CD4-positive, alpha-beta T cell (primary cell): ENCODE data around the gene HINFP. TPM values are rescaled to one million over a fixed set of nuclear protein-coding genes. Genes with fewer than 3 reads are reported as not detected.

ENCODE experiments used
- ATAC-seq: fragments of 200-7000 bp; cut with Tn5 transposase; one replicate; pipeline ENCODE4 v1.10.0; 2022; ENCODE audit warnings: mild to moderate bottlenecking; ENCODE audit not compliant: poor library complexity
- CTCF ChIA-PET: fragments of 350-600 bp; sonication (Branson Sonifier 250); formaldehyde crosslinking; loops from one replicate; lab custom pipeline; 2021; ENCODE audit warnings: antibody characterized with exemption, inconsistent platforms; lab: Charles Lee
- POLR2A ChIA-PET: fragments of 350-600 bp; sonication (Branson Sonifier 250); formaldehyde crosslinking; loops from one replicate; lab custom pipeline; 2021; ENCODE audit warnings: antibody characterized with exemption, inconsistent platforms; lab: Charles Lee
- DNase-seq, 14 experiments: peaks; one replicate each; pipeline ENCODE4 v3.0.0-alpha.2; 2013 to 2020; ENCODE audit warnings: mixed read lengths in 2 of 14
- H3K27ac ChIP-seq, 2 donors: one replicate each; pipeline versions ENCODE4 v1.5.1 to v1.7.0; 2013; ENCODE audit warnings: low read length in 2 of 2, low read depth in 1 of 2, mild to moderate bottlenecking in 1 of 2
- H3K27me3 ChIP-seq, 2 experiments: 1 replicate in 1 of 2; 2 replicates in 1 of 2; pipeline versions ENCODE4 v1.6.1 to v1.7.0; 2013; ENCODE audit warnings: low read length in 2 of 2, control low read depth in 1 of 2, mild to moderate bottlenecking in 1 of 2, moderate library complexity in 1 of 2; ENCODE audit not compliant: insufficient read depth in 2 of 2, control insufficient read depth in 1 of 2
- H3K36me3 ChIP-seq: one replicate; pipeline ENCODE4 v1.6.1; 2013; ENCODE audit warnings: low read length, control low read depth; ENCODE audit not compliant: insufficient read depth
- H3K4me1 ChIP-seq: one replicate; pipeline ENCODE4 v1.6.1; 2013; ENCODE audit warnings: low read length, control low read depth; ENCODE audit not compliant: insufficient read depth
- H3K4me3 ChIP-seq: one replicate; pipeline ENCODE4 v1.5.1; 2013; ENCODE audit warnings: mild to moderate bottlenecking, low read length, moderate library complexity
- H3K9me3 ChIP-seq, 2 experiments: 1 replicate in 1 of 2; 2 replicates in 1 of 2; pipeline versions ENCODE4 v1.6.1 to v1.7.0; 2013; ENCODE audit warnings: low read length in 2 of 2, mild to moderate bottlenecking in 2 of 2, control low read depth in 1 of 2, moderate library complexity in 1 of 2; ENCODE audit not compliant: control insufficient read depth in 1 of 2, insufficient read depth in 1 of 2
- H3K27ac Mint-ChIP-seq: one replicate; pipeline ENCODE4 v1.8.0; 2020; ENCODE audit warnings: mixed read lengths
- H3K27me3 Mint-ChIP-seq: one replicate; pipeline ENCODE4 v1.8.0; 2021; ENCODE audit warnings: mixed read lengths
- H3K36me3 Mint-ChIP-seq: one replicate; pipeline ENCODE4 v1.8.0; 2021; ENCODE audit warnings: low read depth, mixed read lengths
- H3K4me1 Mint-ChIP-seq: one replicate; pipeline ENCODE4 v1.8.0; 2021; ENCODE audit warnings: low read depth, mixed read lengths
- H3K4me3 Mint-ChIP-seq: one replicate; pipeline ENCODE4 v1.8.0; 2020; ENCODE audit warnings: mild to moderate bottlenecking, mixed read lengths
- H3K9me3 Mint-ChIP-seq: one replicate; pipeline ENCODE4 v1.8.0; 2020; ENCODE audit warnings: mixed read lengths
- intact Hi-C, 2 experiments: fragments of 100-400 bp; cut with DNase I in 1 of 2; cut with micrococcal nuclease in 1 of 2; formaldehyde crosslinking; loops; one replicate each; pipeline versions ENCODE4 v1.15.1 to v1.9.0; 2023 to 2025; cut with DNase I, micrococcal nuclease
- total RNA-seq, 174 experiments: library from RNA in 2 of 174; stranded (reverse) in 2 of 174; gene quantifications; one replicate each; pipeline ENCODE4 v1.2.3 and lab custom pipeline; 2021 to 2026
- TF ChIP-seq, protein P1 (sequence below): fragments of 200-600 bp; IDR thresholded peaks from one replicate; pipeline ENCODE4 v1.8.0; 2022; ENCODE audit warnings: antibody characterized with exemption, mild to moderate bottlenecking

HINFP gene
- total RNA-seq, 2 experiments from 2014 or later = 17.6 to 20.5 TPM

DNA sequence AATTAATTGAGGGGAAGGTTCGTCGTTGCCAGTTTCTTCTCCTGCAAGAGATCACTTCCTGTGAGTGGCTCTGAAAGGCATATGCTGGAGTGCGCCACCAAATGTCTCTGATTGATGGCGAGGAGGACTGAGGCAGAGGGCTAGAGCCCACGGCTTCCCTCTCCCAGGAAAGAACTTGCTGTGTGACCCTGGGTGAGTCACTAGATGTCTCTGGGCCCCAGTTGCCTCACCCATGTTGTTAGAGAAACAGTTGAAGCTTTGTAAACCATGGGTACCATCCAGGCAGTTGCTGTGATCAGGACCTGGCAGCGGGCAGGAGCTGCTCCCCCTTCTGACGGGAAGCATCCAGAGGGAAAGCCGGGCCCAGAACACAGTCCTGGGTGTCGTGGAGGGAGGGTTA lies 30.7 kb downstream of the HINFP start:
- POLR2A ChIA-PET = interaction anchor here (1.3 kb wide), 1 partner anchor 30 kb away, joined by 3 read pairs; the partner anchor contains the start of gene HINFP
- Mint-ChIP-seq H3K36me3 (no peaks in the 10 kb centered on the region), H3K4me3 (no peak overlapping the region), H3K27ac (no peak overlapping the region), H3K4me1 (peaks cover 18% of the 10 kb centered on the region), H3K27me3 (peaks cover 41% of the 10 kb centered on the region), H3K9me3 (no peaks in the 10 kb centered on the region)
- Histone ChIP-seq H3K9me3 (no peaks in the 10 kb centered on the region), H3K4me3 (no peak overlapping the region), H3K27me3 (peaks cover 15 to 18% of the 10 kb centered on the region in 2 experiments), H3K4me1 (peaks cover 22% of the 10 kb centered on the region), H3K27ac (no peak overlapping the region), H3K36me3 (no peaks in the 10 kb centered on the region)
- CTCF ChIA-PET = interaction anchor here (1.1 kb wide), 1 partner anchor 8 kb away, joined by 3 read pairs; no protein-coding TSS in a partner anchor
- intact Hi-C loops = no loop called here
- TF ChIP-seq, protein P1, sequence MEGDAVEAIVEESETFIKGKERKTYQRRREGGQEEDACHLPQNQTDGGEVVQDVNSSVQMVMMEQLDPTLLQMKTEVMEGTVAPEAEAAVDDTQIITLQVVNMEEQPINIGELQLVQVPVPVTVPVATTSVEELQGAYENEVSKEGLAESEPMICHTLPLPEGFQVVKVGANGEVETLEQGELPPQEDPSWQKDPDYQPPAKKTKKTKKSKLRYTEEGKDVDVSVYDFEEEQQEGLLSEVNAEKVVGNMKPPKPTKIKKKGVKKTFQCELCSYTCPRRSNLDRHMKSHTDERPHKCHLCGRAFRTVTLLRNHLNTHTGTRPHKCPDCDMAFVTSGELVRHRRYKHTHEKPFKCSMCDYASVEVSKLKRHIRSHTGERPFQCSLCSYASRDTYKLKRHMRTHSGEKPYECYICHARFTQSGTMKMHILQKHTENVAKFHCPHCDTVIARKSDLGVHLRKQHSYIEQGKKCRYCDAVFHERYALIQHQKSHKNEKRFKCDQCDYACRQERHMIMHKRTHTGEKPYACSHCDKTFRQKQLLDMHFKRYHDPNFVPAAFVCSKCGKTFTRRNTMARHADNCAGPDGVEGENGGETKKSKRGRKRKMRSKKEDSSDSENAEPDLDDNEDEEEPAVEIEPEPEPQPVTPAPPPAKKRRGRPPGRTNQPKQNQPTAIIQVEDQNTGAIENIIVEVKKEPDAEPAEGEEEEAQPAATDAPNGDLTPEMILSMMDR = no peak
- DNase-seq (no peak), ATAC-seq (no peak)

DNA sequence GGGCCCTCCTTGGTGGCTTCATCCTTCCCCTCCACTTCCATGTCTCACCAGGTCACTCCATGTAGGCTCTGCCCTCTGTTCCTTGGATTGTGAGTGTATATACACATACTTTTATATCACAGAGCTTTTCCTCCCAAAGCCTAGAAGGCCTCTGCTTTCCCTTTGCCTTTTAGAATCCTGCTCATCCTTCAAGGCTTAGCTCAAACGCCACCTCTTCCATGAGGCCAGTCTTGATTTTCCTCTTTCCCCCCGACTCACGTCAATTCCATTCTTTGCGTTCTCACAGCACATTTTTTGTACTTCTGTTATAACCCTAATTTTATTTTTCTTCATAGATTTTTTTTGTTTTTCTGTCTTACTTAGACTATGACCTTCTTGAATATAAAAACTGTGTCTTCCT lies 31.2 kb downstream of the HINFP start:
- H3K36me3 Mint-ChIP-seq = no peaks in the 10 kb centered on the region
- H3K9me3 Mint-ChIP-seq = no peaks in the 10 kb centered on the region
- no peak overlapping the region for H3K4me3 Mint-ChIP-seq
- TF ChIP-seq, protein P1 = no peak
- H3K27me3 Mint-ChIP-seq = peaks cover 36% of the 10 kb centered on the region
- H3K4me1 Mint-ChIP-seq = peaks cover 16% of the 10 kb centered on the region
- ChIA-PET POLR2A (interaction anchor here (1.6 kb wide), 1 partner anchor 16 kb away, joined by 3 read pairs; the partner anchor contains the start of gene NLRX1), CTCF (no interaction called here)
- no peaks in the 10 kb centered on the region for H3K9me3 ChIP-seq
- no peak overlapping the region for H3K27ac Mint-ChIP-seq
- H3K27ac ChIP-seq = no peak overlapping the region
- H3K27me3 ChIP-seq = peaks cover 12 to 18% of the 10 kb centered on the region in 2 experiments
- intact Hi-C loops = no loop called here
- ATAC-seq = no peak
- H3K4me3 ChIP-seq = no peak overlapping the region
- H3K36me3 ChIP-seq = no peaks in the 10 kb centered on the region
- no peak for DNase-seq
- peaks cover 22% of the 10 kb centered on the region for H3K4me1 ChIP-seq

DNA sequence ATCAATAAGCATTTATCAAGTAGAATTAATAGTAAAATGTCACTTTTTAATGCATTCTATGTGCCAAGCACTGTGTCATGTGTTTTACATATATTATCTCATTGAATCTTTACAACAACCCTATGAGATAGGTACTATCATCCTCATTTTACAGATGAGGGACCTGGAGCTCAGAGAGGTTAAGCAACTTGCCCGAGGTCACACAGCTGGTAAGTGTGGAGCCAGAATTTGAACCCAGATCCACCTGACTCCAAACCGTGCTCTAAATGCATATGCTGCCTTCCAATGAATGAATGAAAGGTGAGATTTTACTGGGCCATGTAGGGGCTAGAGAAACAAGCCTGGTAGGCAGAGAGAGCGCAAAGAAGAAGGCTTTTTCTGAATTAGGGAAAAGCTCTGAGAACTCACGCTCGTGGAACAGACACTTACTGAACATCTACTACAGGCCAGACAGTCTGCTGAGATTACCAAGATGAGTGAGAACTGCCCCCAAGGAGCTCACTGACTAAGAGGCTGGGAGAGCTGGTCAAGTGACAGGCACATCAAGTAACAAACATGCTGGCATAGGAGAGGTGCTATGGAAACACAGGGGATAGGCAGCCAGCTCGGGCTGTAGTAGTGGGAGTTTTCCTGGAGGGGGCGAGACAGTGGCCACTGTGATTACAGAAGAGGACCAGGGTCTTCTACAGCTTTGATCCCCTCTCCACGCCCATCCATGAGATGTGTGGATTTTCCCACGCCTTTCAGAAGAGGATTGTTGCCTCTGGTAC lies 31.9 kb downstream of the HINFP start:
- Histone ChIP-seq H3K27me3 (peaks cover 6 to 13% of the 10 kb centered on the region in 2 experiments), H3K27ac (no peak overlapping the region), H3K4me1 (peaks cover 16% of the 10 kb centered on the region), H3K9me3 (no peaks in the 10 kb centered on the region), H3K4me3 (no peak overlapping the region), H3K36me3 (no peaks in the 10 kb centered on the region)
- intact Hi-C loops = no loop called here
- no peak for DNase-seq
- POLR2A ChIA-PET = interaction anchor here (0.6 to 1.6 kb wide), 2 partner anchors 16 to 271 kb away, joined by 3 read pairs; partner anchors contain the start of gene NLRX1
- CTCF ChIA-PET = interaction anchor here (2.1 kb wide), 1 partner anchor 16 kb away, joined by 5 read pairs; no protein-coding TSS in a partner anchor
- no peak for ATAC-seq
- Mint-ChIP-seq H3K27me3 (peaks cover 29% of the 10 kb centered on the region), H3K36me3 (no peaks in the 10 kb centered on the region), H3K9me3 (no peaks in the 10 kb centered on the region), H3K4me1 (peaks cover 10% of the 10 kb centered on the region), H3K4me3 (no peak overlapping the region), H3K27ac (no peak overlapping the region)
- TF ChIP-seq, protein P1 = no peak
